Measurements from ENCODE around the gene L2HGDH. TPM values are rescaled to one million over a fixed set of nuclear protein-coding genes. Genes with fewer than 3 reads are reported as not detected.
A peak's percentile ranks its signal among the peaks of the same experiment; 100 is the strongest.

L2HGDH gene
- total RNA-seq, 1 donor from 2014 or later = 7.6 TPM

DNA sequence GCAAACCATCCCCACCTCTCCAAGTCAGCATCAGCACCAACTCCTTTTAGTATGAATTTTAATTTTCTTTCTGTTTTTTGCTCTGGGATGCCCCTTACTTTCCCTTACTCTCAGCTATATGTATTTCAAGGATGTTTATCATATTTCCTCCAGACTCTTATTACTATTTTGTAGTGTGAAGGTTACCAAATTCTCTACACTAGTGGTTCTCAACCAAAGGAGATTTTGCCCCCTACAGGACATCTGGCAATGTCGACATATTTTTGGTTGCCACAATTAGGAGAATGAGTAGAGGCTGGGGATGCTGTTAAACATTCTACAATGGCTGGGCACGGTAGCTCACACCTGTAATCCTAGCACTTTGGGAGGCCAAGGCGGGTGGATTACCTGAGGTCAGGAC, 51.5 kb downstream of the L2HGDH start:
- TF ChIP-seq, protein P1, sequence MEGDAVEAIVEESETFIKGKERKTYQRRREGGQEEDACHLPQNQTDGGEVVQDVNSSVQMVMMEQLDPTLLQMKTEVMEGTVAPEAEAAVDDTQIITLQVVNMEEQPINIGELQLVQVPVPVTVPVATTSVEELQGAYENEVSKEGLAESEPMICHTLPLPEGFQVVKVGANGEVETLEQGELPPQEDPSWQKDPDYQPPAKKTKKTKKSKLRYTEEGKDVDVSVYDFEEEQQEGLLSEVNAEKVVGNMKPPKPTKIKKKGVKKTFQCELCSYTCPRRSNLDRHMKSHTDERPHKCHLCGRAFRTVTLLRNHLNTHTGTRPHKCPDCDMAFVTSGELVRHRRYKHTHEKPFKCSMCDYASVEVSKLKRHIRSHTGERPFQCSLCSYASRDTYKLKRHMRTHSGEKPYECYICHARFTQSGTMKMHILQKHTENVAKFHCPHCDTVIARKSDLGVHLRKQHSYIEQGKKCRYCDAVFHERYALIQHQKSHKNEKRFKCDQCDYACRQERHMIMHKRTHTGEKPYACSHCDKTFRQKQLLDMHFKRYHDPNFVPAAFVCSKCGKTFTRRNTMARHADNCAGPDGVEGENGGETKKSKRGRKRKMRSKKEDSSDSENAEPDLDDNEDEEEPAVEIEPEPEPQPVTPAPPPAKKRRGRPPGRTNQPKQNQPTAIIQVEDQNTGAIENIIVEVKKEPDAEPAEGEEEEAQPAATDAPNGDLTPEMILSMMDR (IDR thresholded peaks at IDR 0.05; ENCODE audit: unreplicated experiment) = peak; percentile 45
- Mint-ChIP-seq H3K4me3 (ENCODE audit: unreplicated experiment) (no peak overlapping the region), H3K36me3 (ENCODE audit: low read depth, unreplicated experiment) (no peaks in the 10 kb centered on the region), H3K4me1 (ENCODE audit: unreplicated experiment) (no peaks in the 10 kb centered on the region), H3K9me3 (ENCODE audit: unreplicated experiment) (no peaks in the 10 kb centered on the region), H3K27ac (ENCODE audit: unreplicated experiment) (no peak overlapping the region), H3K27me3 (ENCODE audit: unreplicated experiment) (peaks cover 2% of the 10 kb centered on the region)
- peak; percentile 16 for DNase-seq (ENCODE audit: low spot score)

DNA sequence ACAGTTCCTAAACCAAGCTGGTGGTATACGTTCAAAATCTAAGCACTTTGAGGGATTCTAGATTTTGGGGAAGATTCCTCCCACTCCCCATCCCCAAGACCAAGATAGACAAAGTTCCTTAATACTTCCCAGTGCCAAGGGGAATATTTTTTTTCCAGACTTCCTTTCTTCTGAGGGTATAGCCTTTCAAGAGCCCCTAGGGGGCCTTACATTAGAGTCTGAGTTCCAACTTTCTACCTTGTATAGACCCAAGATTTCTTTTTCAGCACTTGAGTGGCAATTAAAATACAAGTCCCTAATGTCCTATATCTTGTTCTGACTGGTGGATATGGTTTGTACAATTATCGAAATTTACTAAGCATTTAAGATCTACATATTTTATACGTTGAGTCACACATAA, 52.0 kb downstream of the L2HGDH start:
- TF ChIP-seq, protein P1 (IDR thresholded peaks at IDR 0.05; ENCODE audit: unreplicated experiment) = no peak
- H3K4me1 Mint-ChIP-seq (ENCODE audit: unreplicated experiment) = no peaks in the 10 kb centered on the region
- no peak for DNase-seq (ENCODE audit: low spot score)
- H3K27ac Mint-ChIP-seq (ENCODE audit: unreplicated experiment) = no peak overlapping the region
- no peak overlapping the region for H3K4me3 Mint-ChIP-seq (ENCODE audit: unreplicated experiment)
- peaks cover 2% of the 10 kb centered on the region for H3K27me3 Mint-ChIP-seq (ENCODE audit: unreplicated experiment)
- H3K36me3 Mint-ChIP-seq (ENCODE audit: low read depth, unreplicated experiment) = no peaks in the 10 kb centered on the region
- no peaks in the 10 kb centered on the region for H3K9me3 Mint-ChIP-seq (ENCODE audit: unreplicated experiment)

DNA sequence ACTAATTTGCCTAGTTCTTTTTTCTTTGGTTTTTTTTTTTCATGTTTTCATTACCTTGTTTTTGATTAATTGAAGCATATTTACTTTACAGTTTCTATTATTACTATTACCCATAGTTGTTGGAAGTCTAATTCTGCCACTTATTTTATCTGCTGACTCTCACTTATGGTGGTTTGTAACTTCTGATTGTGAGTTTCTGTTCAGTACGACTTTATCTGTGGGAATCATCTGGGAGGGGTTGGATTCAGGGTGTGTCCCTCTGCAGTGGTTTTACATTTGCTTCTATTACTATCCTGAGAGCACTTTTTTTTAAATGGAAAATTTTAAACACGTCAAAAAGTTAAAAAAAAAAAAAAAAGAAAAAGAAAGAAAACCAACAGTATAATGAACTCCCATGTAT, 54.3 kb downstream of the L2HGDH start:
- no peak overlapping the region for H3K4me3 Mint-ChIP-seq (ENCODE audit: unreplicated experiment)

DNA sequence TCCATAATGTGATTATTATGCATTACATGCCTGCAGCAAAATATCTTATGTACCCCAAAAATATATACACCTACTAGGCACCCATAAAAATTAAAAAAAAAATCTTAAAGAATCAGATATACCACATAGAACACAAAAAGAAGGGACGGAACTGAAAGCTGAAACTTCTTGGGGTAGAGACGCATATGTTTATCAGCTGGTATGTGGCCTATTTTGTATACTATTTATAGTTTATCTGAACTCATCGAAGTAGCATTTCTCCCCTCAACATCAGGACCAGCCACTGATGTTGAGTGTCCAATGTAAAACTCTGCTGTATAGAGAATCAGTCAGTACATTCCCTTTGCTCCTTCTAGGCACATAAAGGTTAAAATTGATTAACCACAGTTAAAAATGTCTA, 57.8 kb downstream of the L2HGDH start:
- no peak overlapping the region for H3K27ac Mint-ChIP-seq (ENCODE audit: unreplicated experiment)
- TF ChIP-seq, protein P1 (IDR thresholded peaks at IDR 0.05; ENCODE audit: unreplicated experiment) = no peak
- no peaks in the 10 kb centered on the region for H3K4me1 Mint-ChIP-seq (ENCODE audit: unreplicated experiment)
- peaks cover 2% of the 10 kb centered on the region for H3K27me3 Mint-ChIP-seq (ENCODE audit: unreplicated experiment)
- no peak for DNase-seq (ENCODE audit: low spot score)
- no peaks in the 10 kb centered on the region for H3K9me3 Mint-ChIP-seq (ENCODE audit: unreplicated experiment)
- H3K4me3 Mint-ChIP-seq (ENCODE audit: unreplicated experiment) = no peak overlapping the region
- peaks cover 3% of the 10 kb centered on the region for H3K36me3 Mint-ChIP-seq (ENCODE audit: low read depth, unreplicated experiment)

More for the DNA sequence above, 54.3 kb downstream of the L2HGDH start:
- TF ChIP-seq, protein P1 (IDR thresholded peaks at IDR 0.05; ENCODE audit: unreplicated experiment) = no peak
- Mint-ChIP-seq H3K9me3 (ENCODE audit: unreplicated experiment) (no peaks in the 10 kb centered on the region), H3K27me3 (ENCODE audit: unreplicated experiment) (peaks cover 2% of the 10 kb centered on the region), H3K4me1 (ENCODE audit: unreplicated experiment) (no peaks in the 10 kb centered on the region), H3K27ac (ENCODE audit: unreplicated experiment) (no peak overlapping the region), H3K36me3 (ENCODE audit: low read depth, unreplicated experiment) (peaks cover 3% of the 10 kb centered on the region)
- no peak for DNase-seq (ENCODE audit: low spot score)

DNA sequence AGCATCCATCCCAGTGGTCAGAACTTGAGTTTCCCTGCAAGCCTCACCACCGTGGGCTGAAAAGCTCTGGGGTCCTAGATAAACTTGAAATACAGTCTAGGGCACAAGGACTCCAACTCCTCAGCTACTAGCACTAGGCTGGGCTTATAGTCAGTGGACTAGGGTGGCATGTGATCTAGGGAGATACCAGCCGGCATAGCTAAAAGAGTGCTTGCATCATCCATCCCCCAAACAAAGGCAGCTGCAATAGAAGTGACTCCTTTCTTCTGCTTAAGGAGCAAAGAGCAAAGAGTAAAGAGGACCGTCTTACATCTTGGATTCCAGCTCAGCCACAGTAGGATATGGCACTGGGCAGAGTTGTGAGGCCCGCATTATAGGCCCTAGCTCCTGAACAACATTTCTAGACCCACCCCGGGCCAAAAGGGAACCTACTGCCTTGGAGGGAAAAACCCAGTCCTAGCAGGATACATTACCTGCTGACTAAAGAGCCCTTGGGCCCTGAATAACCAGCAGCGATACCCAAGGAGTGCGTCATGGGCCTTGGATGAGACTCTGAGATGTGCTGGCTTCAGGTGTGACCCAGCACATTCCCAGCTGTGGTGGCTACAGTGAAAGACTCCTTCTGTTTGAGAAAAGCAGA, 62.8 kb downstream of the L2HGDH start:
- H3K4me3 Mint-ChIP-seq (ENCODE audit: unreplicated experiment) = no peak overlapping the region
- peaks cover 10% of the 10 kb centered on the region for H3K36me3 Mint-ChIP-seq (ENCODE audit: low read depth, unreplicated experiment)
- DNase-seq (ENCODE audit: low spot score) = no peak
- H3K9me3 Mint-ChIP-seq (ENCODE audit: unreplicated experiment) = no peaks in the 10 kb centered on the region
- H3K27me3 Mint-ChIP-seq (ENCODE audit: unreplicated experiment) = no peaks in the 10 kb centered on the region
- TF ChIP-seq, protein P1 (IDR thresholded peaks at IDR 0.05; ENCODE audit: unreplicated experiment) = no peak
- no peaks in the 10 kb centered on the region for H3K4me1 Mint-ChIP-seq (ENCODE audit: unreplicated experiment)
- H3K27ac Mint-ChIP-seq (ENCODE audit: unreplicated experiment) = no peak overlapping the region

Measured in endothelial cell (in vitro differentiated cells).